Epithelial cell of esophagus (primary cell): ENCODE results near the gene ZC3H10.
A peak's percentile ranks its signal among the peaks of the same experiment; 100 is the strongest.

ENCODE experiments used
- DNase-seq: peaks from one replicate; pipeline ENCODE4 v3.0.0; 2010; ENCODE audit warnings: low read depth
- H3K4me3 ChIP-seq: 2 replicates; pipeline ENCODE4 v1.5.1; 2011; ENCODE audit warnings: mild to moderate bottlenecking, low read length, control low read depth
- CTCF ChIP-seq: IDR thresholded peaks from 2 replicates; pipeline ENCODE4 v1.5.1; 2011; ENCODE audit warnings: low read depth, mild to moderate bottlenecking, low read length, control low read depth, inconsistent platforms; ENCODE audit not compliant: insufficient read depth; ENCODE audit errors: missing control alignments

Gene ZC3H10

GRCh38 chr12:56159482-56160192 is 41.6 kb downstream of the ZC3H10 start:
- no peak for DNase-seq
- peak overlapping the region; percentile 100 for H3K4me3 ChIP-seq
- no peak for TF ChIP-seq CTCF

- H3K4me3 ChIP-seq = peak overlapping the region; percentile 100
- DNase-seq = peak; percentile 55
- TF ChIP-seq CTCF = peak; percentile 15
Measured at GRCh38 chr12:56160193-56160763, 42.2 kb downstream of the ZC3H10 start.

- peak overlapping the region; percentile 100 for H3K4me3 ChIP-seq
- TF ChIP-seq CTCF = no peak
- DNase-seq = no peak
Measured at GRCh38 chr12:56160894-56161689, 43.0 kb downstream of the ZC3H10 start.

GRCh38 chr12:56161690-56162351 is 43.8 kb downstream of the ZC3H10 start:
- TF ChIP-seq CTCF = no peak
- no peak overlapping the region for H3K4me3 ChIP-seq

GRCh38 chr12:56162468-56163290 is 44.6 kb downstream of the ZC3H10 start:
- TF ChIP-seq CTCF = no peak
- H3K4me3 ChIP-seq = no peak overlapping the region
- no peak for DNase-seq

More at GRCh38 chr12:56161690-56162351, 43.8 kb downstream of the ZC3H10 start:
- DNase-seq = no peak

GRCh38 chr12:56163533-56164344 is 45.7 kb downstream of the ZC3H10 start:
- DNase-seq = no peak
- H3K4me3 ChIP-seq = no peak overlapping the region
- TF ChIP-seq CTCF = no peak
